Stimulated activated naive CD8-positive, alpha-beta T cell treated with anti-CD3 and anti-CD28 coated beads, Interleukin-15, Interleukin-2, amounts not matched to agents 100 U/mL and 50 U/mL, for 24 hours (primary cell): Measurements from ENCODE around the gene PBOV1.

Experiments
- ATAC-seq: fragments of 150-1000 bp; cut with Tn5 transposase; one replicate; pipeline ENCODE4 v1.10.0; 2021
- DNase-seq: peaks from one replicate; pipeline ENCODE4 v3.0.0; 2021

The PBOV1 gene

DNA sequence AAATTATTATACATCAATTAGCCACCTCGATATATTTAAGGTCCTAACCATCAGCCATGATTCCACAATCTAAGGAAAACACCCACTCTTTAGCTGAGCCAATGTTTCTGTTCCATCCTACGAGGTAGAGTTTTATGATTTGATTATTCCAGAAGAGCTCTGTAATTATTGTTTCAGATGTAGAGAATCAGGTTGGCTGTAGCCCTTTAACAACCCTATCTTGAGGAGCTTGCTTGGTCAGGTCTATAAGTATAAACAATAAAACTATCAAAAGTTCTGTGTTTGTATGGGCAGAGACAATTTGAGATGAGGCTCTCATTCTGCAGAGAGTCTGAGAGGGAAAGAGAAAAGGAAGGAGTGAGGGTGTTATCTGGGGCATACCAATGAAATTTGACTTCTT is at the start of gene PBOV1:
PBOV1 (minus strand) TSS at position 43 of the 400 bp plus-strand sequence. CDS start 96 bp downstream, outside the sequence.
- ATAC-seq (no peak), DNase-seq (no peak)

DNA sequence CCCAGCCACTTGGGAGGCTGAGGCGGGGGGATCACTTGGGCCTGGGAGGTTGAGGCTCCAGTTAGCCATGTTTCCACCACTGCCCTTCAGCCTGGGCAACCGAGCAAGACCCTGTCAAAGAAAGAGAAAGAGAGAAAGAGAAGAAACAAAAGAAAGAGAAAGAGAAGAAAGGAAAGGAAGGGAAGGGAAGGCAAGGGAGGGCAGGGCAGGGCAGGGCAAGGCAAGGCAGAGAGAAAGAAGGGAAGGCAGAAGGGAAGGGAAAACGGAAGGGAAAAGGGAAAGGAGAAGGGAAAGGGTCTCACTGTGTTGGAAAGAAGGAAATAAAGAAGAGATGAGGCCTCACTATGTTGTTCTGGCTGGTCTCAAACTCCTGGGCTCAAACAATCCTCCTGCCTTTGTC is 47.8 kb upstream of the PBOV1 start:
- no peak for DNase-seq
- ATAC-seq = no peak

GRCh38 chr6:138264372-138264880 is 46.1 kb upstream of the PBOV1 start:
- ATAC-seq (no peak), DNase-seq (no peak)

DNA sequence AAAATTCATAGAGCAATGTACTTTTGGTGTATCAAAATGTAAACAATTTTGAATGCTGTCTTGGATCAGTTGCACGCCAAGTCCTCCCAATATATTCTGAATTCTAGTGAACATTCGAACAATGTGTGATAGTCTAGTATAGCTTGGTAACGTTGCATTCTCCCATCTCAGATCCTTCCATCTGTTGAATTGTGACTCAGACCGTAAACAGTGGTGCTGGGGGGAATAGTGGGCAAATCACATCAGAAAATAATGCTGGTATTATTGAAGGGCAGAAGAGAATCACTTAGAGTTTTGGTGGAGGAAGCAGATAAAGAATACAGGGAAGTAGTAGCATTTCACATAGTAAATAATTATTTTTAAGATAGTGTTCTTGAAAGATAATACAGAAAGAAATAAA is 45.7 kb upstream of the PBOV1 start:
- ATAC-seq (no peak), DNase-seq (no peak)

- DNase-seq (no peak), ATAC-seq (no peak)
Observed at GRCh38 chr6:138261116-138261780, 43.0 kb upstream of the PBOV1 start.

DNA sequence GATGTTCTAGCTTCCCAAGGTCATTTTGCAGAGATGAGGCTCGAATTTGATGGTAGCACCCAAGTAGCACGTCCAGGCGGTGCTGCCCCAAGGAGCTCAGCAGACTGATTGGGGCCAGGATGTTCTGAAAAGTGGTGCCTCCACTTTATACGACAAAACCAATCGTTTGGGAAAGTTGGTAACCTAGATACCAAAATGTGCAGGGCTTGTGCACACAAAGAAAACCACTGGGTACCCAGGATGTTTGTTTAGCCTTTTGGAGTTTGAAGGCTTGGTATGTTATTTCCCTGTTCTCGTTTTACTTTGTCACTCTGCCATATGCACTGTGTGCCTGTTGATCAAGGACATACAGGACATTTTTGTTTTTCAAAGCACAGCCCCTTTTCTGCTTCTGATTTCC is 40.7 kb upstream of the PBOV1 start:
- ATAC-seq (no peak), DNase-seq (no peak)

- ATAC-seq (no peak), DNase-seq (no peak)
Observed at GRCh38 chr6:138258197-138258596, 39.9 kb upstream of the PBOV1 start.

GRCh38 chr6:138257638-138258040 is 39.3 kb upstream of the PBOV1 start:
- DNase-seq (no peak), ATAC-seq (no peak)

GRCh38 chr6:138255443-138255842 is 37.2 kb upstream of the PBOV1 start:
- DNase-seq (no peak), ATAC-seq (no peak)

DNA sequence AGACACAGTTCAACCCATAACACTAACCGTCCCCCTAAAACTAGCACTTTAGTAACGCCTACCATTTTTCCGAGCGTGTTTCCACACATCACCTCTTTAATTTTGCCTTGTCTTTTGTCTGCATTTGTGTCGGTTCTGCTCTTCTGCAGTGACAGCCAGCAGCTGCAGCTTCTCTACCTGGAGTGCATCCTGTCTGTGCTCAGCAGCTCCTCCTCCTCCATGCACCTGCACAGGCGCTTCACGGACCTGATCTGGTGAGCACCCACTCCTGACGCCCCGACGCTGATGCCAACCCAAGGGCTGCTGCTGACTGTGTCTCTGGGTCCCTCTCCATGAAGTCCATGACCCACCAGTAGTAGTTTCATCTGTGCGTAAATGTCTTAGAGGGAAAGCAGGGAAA is 35.4 kb upstream of the PBOV1 start:
- no peak for ATAC-seq

DNA sequence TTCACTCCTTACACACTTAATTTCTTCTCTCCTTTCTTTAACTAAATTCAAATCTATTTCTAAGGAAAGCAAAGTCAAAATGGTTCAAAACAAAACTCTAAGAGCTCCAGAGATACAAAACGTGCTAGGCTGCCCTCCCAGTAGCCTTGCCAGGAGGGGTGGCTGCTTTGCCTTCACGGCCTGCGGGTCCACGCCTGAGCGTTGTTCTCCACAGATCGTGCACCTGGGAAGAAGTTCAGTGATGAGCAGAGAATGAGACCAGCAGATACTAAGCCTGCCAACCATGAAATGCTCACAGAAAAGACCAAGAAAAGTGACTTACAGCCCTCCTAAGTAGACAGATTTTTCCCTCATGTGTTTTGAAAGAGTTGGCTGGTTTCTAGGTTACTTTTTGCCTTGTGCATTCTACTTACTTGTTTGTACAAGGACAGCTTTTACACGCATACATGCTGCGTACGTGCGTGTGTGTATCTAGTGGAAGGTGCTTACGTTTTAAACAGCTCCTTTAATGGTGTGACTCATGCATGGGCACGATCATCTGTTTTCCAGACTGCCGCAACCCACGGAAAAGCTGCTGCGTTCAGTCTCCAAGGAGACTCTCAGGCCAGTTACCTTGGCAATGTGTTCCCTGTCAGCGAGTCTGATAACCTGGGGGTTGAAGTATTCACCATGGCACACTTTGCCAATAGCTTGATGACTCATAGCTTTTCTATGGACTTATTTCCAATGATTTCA is 32.4 kb upstream of the PBOV1 start:
- ATAC-seq = no peak
- DNase-seq = no peak

More for the DNA sequence above, 35.4 kb upstream of the PBOV1 start:
- DNase-seq = no peak

- ATAC-seq = no peak
- DNase-seq = no peak
Observed at GRCh38 chr6:138250053-138250452, 31.8 kb upstream of the PBOV1 start.

DNA sequence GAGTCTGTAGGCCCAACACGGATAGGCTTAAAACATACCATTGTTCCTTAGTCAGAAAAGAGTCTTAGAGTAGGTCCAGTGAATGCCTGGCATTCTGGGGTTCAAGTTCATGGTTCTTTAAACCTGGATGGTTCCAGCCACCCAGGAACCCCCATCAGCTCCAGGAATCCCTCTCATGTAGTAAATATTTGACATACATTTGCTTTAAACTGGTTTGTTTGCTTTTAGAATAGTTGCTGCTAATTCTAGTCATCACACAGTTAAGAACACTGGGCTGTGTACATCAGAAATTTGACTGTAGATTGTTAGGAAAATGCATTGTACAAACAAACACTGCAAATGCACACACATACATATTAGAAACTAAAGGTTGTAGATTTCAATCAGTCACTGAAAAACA is 30.6 kb upstream of the PBOV1 start:
- no peak for DNase-seq
- no peak for ATAC-seq

- ATAC-seq (no peak), DNase-seq (no peak)
Observed at GRCh38 chr6:138248011-138248410, 29.7 kb upstream of the PBOV1 start.

- no peak for DNase-seq
- no peak for ATAC-seq
Observed at GRCh38 chr6:138246650-138247440, 28.6 kb upstream of the PBOV1 start.

DNA sequence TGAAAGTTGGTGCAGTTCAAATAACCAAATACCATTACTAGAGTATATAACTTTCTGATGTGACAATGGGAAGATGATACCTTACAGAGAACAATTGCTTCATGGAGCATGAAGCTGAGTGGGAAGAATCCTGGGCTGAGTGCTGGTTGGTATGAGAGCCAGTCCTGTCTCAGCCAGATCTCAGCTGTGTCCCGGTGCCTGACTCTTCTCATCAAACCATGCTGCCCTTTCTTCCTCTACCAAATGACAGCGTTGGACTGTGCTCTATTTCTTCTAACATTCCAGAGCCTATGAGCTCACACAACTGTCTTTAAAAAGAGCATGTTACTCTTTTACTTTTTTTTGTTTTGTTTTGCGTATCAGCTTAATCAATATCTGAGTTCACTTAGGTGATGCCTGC is 27.5 kb upstream of the PBOV1 start:
- no peak for ATAC-seq
- no peak for DNase-seq

DNA sequence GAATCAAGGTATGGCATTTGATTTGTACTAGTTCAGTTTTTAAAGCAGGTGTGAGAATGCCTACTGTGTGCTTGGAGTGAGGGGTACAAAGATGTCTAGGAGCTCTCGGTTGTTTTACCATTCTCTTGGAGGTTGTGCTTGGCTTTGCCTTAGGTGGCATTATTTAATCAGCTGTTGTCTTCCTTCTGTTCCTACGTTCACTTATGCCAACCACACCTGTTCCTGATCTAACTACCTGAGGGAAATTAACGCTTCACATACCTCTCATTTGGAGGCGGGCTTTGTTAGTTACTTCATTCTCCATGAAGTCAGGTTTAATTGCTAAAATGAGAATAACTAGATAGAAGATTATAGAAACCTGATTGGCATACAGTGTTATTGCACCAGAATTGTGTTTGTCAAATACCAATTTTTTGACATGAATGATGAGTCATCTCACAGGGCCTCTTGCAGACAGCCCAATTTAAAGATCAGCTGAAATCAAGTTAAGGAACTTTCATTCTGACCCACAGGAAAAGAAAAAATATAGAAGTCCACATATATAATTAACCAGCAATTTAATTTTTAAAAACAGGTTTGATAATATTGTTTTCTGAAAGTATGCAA is 24.8 kb upstream of the PBOV1 start:
- ATAC-seq (no peak), DNase-seq (no peak)

DNA sequence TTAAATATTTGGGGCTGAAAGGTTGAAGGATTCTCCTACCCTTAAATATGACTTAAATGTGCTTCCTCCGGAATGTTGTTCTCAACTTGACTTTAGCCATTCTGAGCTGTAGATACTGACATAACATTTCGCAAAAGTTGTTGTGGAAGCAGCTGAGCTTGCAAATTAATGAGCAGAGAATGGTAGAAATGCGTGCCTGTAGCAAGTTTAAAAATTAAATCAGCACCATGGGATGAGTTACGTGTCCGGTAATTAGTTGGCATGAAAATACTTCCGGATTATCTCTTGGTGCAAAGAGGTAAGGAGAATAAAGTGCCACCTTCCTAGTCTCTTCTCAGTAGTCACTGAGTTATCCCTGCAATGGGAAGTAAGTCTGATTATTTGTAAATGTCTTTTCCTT is 23.6 kb upstream of the PBOV1 start:
- ATAC-seq (no peak), DNase-seq (no peak)

DNA sequence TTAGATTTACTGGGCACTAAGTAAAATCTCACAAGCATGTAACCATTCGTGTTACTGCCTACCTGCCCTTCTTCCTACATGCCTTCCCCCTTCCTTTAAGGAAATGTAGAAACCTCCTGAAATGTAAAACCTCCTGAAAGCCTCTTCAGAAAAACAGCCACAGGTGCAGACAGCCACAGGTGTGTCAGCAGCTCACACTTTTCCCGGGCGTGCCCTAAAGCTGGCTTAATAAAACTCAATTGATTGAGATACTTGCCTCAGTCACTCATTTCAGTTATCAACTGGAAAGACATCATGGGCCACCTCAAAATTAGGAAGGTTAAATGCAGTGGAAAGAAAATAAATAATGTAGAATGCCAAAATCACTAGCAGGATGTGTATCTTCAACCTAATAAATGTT is 23.1 kb upstream of the PBOV1 start:
- DNase-seq (no peak), ATAC-seq (no peak)

GRCh38 chr6:138240476-138241245 is 22.4 kb upstream of the PBOV1 start:
- ATAC-seq = no peak

DNA sequence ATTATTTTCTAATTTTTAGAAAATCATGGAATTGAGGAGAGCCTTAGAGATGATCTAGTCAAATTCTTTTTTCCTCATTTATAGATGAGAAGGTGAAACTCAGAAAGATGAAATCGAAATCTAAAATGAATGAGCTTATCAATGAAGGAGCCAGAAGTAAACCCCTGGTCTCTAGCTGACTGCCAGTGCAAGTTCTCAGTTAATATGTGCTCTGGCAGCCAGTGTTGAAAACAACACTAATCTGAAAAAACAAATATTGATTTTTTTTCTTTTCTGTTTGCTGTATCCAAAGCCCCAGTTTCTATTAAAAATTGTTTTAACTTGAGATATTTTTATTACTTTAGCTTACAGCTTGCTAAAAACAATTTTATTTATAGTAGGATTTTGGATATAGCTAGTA is 21.5 kb upstream of the PBOV1 start:
- DNase-seq = no peak
- no peak for ATAC-seq

More at GRCh38 chr6:138240476-138241245, 22.4 kb upstream of the PBOV1 start:
- no peak for DNase-seq

GRCh38 chr6:138238368-138238767 is 20.1 kb upstream of the PBOV1 start:
- DNase-seq (no peak), ATAC-seq (no peak)
